GM18873 (cell line): ENCODE data around the gene POLR2L.
A peak's percentile ranks its signal among the peaks of the same experiment; 100 is the strongest.

ENCODE experiments used
- ATAC-seq: cut with Tn5 transposase; IDR thresholded peaks from one replicate; pipeline ENCODE4 v1.9.1; 2021; ENCODE audit warnings: mild to moderate bottlenecking, moderate library complexity, moderate number of reproducible peaks; ENCODE audit not compliant: unreplicated experiment, low FRiP score

Gene POLR2L

DNA sequence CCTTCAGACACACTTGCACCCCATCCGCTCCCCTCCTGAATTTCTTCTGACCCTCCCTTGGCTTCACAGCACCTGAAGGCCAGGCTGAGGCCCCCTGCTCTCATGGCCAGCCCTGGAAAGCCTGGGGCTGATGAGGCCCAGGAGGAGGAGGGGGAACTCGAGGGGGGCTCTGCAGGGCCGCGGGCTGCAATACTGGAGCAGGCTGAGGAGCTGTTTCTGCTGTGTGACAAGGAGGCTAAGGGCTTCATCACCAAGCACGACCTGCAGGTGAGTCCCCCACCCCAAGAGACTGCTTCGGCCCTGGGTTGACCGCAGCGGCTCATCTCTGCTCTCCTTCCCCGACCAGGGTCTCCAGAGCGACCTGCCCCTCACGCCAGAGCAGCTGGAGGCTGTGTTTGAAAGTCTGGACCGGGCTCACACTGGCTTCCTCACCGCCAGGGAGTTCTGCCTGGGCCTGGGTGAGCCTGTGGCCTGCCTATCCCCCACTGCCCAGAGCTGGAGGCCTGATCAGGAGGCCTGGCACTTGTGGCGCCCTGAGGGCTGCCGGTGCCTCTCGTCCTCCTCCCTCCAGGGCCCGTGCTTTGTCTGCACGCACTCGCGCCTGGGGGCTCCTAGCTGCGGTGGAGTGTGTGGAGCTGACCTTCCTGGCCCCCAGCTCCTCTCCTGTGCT lies 13.7 kb downstream of the POLR2L start:
- ATAC-seq, result no peak

DNA sequence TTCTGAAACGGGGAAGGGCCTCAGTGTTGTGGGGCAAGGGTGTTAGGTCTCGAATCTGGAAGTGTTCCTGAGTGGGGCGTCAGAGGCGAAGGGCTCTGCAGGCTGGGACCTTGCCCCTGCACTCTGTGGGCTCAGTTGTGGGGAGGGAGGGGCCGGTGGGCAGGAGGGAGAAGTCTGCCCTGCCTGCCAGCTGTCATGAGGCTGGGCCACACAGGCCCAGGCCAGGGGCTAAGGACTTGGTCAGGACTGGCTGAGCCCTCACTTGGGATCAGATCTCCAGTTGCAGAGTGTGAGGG lies 14.5 kb downstream of the POLR2L start, which contains the start of gene CRACR2B:
CRACR2B (plus strand) TSS at position 23 of the 296 bp plus-strand sequence. CDS start 689 bp downstream, outside the sequence.
- no peak for ATAC-seq

DNA sequence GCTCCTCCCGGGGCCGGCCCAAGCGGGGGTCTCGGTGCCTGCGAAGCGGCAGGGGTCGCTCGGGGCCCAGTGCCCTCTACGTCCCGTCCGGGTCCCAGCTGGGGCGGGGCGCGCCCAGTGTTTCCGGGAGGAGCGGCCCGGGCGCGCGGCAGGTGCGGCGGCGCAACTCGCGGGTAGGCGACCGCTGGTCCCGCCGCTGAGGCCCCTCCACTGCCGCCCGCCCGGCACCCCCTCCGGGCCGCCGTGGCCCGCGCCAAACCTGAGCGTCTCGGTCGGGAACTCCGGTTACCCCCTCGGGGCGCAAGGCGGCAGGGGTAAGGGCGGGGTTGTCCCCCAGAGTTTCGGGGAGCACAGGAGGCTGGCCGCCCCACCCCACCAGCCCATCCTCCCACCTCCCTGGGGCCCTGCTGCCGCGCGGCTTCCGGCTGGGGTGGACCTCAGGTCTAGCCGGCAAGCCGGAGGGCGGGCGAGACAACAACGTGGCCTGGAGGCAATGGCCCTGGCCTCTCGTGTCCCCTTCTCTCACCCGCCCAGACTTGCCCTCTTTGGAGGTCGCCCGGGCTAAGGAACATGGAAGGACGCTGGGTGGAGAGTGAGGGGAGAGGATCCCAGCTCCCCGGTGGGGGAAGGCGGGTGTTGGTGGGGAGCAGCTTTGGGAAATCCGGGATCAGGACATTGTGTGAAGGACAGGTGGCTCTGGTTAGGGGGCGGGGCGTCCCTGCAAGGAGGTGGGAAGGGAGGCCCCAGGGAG lies 15.0 kb downstream of the POLR2L start:
- ATAC-seq, result no peak

DNA sequence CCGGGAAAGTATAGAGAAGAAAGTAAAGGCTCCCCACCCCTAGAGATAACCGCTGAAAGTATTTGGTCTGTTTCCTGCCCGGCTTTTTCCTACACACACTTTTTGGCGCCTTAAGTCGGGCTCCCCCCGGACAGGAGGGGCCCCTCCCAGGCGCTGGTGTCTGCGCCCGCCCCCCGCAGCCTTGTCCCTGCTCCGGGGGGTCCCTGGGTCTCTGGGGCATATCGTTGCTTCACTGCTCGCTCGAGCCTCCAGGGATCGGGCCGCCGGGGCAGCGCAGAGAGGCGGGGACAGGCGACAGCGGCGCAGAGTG lies 15.5 kb downstream of the POLR2L start:
- ATAC-seq, result no peak

DNA sequence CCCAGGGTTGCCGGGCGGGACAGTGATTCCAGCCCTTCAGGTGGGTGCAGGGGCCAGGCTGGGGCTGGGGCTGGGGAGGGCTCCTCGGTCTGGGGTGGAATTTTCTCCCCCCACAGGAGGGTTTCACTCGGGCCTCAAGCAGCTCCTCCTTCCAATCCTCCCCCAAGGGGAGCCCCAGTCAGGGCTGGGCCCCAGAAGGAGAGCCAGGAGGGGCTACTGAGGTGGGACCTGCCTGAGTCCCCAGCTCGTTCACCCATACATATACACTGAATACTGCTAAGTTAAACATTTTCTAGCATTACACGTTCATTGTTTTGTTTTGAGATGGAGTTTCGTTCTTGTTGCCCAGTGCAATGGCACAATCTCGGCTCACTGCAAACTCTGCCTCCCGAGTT lies 16.1 kb downstream of the POLR2L start:
- ATAC-seq, result no peak

DNA sequence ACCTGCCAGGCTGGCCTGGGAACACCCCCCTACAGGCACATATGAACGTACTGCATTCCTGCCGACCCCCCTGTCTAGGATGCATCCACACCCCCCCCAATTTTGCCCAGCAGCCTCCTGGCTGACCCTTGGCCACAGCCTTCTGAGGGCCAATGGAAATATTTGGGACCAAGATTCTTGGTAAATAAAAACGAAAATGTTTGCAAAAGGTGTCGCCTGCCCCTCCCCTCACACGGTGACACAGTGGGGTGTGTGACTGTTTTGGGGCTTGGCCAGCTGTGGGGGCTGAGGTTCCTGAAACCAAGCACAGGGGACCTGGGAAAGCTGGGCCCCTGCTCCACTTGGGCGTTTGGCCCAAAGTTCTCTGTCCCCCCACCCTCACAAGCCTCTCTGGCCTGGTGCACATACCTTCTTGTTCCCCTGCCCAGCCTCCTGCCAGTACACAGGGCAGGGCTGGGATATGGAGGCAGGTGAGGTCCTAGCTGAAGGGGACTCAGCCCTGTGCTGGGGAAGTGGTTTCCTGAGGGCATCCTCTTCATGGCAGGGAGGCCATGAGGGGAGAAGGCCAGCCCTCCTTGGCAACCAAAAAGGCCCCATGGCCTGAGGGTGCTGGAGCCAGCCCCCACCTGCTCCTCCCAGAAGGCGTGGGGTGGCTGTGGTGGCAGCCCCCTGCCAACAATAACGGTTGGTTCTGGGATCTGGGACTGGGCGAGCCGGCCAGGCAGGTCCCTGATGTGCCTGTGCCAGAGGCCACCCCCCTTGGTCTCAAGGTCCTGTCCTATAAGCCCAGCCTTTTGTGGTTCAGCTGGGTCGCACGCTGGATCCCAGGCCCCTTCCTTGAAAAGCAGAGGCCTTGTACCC lies 16.7 kb downstream of the POLR2L start:
- ATAC-seq, result no peak

DNA sequence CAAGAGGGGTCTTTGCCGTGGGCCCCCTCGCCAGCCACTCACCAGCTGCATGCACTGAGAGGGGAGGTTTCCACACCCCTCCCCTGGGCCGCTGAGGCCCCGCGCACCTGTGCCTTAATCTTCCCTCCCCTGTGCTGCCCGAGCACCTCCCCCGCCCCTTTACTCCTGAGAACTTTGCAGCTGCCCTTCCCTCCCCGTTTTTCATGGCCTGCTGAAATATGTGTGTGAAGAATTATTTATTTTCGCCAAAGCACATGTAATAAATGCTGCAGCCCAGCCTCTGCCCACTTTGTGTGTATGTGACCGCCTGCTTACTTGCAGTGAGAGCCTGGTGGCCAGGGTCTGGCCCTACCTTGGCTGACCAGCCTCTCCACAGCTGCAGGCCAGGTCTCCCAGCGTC lies 17.4 kb downstream of the POLR2L start:
- ATAC-seq, result no peak

DNA sequence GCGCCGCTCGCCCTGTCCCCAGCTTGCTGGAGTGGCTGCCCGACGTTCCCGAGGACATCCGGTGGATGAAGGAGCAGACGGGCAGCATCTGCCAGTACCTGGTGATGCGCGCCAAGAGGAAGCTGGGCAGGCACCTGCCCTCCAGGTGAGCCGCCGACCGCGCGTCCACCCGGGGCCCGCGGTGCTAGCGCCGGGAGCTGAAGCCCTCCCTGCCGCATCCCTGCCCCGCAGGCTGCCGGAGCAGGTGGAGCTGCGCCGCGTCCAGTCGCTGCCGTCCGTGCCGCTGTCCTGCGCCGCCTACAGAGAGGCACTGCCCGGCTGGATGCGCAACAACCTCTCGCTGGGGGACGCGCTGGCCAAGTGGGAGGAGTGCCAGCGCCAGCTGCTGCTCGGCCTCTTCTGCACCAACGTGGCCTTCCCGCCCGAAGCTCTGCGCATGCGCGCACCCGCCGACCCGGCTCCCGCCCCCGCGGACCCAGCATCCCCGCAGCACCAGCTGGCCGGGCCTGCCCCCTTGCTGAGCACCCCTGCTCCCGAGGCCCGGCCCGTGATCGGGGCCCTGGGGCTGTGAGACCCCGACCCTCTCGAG lies 17.9 kb downstream of the POLR2L start:
- no peak for ATAC-seq

DNA sequence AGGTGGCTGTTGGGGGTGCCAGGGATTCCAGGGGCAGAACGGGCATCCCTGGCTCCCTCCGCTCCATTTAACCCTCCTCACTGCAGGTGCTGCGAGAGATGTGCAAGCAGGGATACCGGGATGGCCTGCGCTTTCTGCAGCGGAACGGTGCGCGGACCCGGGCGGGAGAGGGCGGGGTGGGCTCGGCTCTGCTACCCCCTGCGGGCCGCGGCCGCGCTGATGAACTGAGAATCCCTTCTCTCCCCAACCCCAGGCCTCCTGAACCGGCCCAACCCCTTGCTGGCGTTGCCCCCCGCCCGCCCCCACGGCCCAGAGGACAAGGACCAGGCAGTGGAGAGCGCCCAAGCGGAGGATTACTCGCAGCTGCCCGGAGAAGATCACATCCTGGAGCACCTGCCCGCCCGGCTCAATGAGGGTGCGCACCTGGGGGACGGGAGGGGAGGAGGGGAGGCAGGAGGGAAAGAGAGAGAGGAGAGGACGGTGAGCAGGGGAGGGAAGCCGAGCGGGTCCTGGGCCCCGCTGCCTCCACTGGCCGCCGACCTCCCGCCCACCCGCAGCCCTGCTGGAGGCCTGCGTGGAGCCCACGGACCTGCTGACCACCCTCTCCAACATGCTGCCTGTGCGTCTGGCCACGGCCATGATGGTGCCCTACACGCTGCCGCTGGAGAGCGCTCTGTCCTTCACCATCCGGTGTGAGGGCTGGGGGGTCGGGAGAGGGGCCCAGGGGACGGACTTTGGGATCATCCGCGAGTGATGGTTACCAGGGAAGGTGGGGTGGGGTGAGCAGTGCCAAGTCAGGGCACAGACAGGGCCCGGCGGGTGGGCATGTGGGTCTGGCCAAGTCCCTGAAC lies 18.7 kb downstream of the POLR2L start:
- no peak for ATAC-seq

DNA sequence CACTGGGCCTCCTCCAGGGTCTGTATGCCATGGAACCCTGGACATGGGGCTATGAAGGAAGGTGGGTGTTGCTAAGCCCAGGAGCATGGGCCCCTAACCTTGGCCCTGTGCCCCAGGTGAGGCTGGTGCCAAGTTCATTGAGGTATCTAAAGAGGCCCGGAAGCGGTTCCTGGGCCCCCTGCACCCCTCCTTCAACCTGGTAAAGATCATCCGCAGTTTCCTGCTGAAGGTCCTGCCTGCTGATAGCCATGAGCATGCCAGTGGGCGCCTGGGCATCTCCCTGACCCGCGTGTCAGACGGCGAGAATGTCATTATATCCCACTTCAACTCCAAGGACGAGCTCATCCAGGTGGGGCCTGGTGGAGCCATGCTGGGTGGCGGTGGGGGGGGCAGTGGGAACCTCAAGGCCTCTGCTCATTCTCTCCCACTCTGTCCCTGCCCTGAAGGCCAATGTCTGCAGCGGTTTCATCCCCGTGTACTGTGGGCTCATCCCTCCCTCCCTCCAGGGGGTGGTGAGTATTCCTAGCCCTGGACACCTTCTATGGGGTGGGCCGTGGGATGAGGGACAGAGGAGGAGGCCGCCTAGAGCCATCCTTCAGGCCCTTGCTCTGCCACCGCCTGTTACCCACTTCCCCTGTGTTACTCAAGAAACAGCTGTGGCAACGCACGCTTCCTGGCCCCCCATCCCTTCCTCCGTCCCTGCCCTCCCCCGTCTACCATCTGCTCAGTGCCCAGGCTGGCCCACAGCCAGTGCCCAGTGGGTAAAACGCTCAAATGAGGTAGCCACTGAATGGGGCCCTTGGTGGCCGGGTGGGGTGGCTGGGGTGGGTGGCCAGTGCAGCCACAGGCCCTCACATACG lies 20.6 kb downstream of the POLR2L start:
- ATAC-seq, result no peak

DNA sequence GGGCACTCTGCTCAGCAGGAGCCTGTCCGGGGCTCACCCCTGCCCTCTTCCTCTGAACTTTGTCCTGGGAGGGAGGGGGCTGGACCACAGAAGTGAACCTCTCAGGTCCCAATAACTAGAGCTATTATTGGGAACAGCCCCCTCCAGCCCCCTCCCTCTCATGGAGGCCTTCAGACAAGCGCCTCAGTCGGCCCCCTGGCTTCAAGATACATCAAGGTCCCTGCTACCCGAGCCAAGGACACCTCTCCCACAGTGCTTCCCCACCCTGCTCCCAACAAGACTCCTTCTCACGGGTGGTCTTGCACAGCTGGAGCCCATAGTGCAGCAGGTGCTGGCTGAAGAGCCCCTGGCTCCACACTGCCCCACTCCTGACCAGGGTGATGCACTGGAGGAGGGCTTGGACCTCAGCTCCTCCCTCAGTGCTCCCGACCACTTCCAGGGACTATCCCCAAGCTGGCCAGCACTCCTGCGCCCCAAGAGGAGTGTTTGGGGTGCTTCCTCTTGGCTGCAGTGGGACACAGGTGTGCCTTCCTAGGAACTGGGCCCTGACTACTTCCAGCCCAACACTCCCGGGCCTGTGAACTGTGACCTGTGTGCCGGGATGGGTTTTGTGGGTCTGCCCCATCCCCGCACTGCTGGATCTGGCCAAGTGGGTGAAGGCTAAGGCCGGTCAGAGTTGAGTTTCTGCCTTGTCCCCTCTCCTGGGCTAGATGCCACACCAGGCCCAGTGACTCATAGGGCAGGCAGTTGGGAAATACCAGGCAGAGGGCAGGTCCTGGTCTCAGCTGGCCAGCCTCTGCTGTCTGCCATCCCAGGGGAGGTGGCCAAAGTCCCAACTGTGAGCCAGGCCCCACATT lies 21.4 kb downstream of the POLR2L start:
- ATAC-seq, result no peak

DNA sequence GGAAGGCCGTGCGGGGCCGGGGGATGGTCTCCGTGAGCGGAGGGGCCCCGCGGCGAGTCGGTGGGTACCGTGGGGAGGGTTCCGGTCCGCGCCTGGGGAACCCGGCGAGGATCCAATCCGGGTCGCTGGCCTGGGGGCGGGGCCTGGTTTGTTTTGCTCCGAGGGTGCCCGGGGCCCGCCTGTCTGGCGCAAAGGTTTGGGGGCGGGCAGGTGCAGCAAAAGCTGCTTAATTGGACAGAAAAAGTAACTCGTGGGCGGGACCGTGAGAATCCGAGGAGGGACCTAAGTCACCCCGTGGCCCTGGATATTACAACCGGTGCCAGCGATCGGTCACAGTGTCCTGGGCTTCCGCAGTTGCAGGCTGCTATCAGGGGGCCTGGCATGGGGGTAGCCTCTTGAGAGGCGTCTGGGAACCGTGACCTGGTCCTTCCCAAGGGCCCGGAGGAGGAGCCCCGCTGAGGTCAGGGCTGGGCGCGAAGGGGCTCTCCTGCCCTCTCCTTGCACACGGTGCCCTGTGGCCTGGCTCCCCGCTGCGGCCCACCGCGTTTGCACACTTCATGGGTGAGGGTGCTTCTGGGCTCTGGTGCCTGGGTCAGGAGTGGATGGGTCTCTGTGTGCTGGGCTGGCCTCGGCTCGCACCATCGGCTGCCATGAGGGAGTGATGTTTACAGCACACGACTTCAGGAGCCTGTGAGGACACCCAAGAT lies 22.2 kb downstream of the POLR2L start:
- ATAC-seq, result peak; percentile 37

DNA sequence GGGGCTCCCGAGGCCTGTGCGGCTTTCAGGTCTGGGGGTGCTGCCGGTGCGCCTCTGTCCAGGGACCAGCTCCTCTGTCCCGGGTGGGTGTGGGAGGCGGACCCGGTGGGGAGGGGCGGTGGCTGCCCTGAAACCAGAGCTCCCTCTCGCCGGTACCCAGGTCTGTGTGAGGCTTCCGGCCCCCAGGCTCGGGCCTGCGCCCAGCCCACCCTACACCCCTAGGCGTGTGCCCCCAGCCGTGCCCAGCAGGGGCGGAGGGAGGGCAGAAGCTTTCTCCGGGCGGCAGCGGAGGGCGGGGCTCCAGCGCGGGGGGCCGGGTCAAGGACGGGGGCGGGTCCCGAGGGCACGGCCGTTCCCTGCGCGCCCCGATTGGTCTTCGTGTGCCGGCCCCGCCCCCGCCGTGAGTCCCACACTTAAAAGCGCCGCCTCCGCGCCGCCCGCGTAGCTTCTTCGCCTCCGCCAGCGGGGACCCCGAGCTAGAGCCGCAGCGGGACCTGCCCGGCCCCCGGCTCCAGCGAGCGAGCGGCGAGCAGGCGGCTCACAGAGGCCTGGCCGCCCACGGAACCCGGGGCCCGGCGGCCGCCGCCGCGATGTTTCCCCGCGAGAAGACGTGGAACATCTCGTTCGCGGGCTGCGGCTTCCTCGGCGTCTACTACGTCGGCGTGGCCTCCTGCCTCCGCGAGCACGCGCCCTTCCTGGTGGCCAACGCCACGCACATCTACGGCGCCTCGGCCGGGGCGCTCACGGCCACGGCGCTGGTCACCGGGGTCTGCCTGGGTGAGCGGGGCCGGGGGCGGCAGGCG lies 23.0 kb downstream of the POLR2L start:
- peak; percentile 34 for ATAC-seq

DNA sequence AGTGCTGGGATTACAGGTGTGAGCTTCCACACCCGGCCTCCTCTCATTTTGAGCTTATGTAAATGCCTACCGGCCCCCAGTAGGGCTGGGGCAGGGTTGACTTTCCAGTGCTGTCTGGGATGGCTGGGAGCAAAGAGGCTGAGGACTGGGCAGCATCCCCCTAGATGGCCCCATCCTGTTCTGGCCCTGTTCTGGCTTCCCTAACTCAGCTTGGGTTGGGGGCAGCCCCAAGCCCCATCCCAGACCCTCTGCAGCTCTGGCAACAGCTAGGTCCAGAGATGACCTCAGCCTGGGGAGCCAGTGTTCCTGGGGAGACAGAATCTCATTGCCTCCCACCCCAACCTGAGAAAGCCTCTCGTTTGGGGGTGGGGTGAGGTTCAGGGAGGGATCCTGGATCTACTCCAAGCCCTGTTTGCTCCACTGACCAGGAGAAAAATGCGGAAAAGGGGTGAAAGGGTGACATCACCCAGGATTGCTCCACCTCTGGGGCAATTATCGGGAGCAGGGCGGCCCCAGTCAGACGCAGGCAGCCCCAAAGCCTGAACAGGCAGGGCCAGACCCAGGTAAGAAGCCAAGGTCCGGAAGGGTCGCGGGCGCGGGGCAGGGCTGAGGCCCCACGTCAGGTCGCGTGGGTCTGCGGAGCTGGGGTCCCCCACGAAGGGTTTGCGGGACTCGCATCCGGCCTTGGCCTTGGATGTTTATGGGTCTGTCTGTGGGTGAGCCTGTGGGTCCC lies 23.8 kb downstream of the POLR2L start, which contains the start of gene PNPLA2:
PNPLA2 (plus strand) TSS at position 519 of the 733 bp plus-strand sequence. CDS start 805 bp downstream, outside the sequence.
- no peak for ATAC-seq

DNA sequence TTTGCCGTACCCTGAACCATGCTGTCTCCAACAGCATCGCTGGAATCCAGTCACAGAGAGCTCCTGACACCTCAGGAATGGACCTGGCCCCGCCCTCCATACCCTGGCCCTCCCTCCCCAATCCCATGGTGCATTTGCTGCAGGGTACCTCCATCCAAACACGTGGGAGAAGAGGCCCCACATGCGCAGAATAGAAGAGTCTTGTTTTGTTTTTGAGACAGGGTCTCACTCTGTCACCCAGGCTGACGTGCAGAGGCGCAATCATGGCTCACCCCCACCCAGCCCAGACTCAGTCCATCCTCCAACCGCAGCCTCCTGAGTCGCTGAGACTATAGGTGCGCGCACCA lies 25.9 kb downstream of the POLR2L start:
- no peak for ATAC-seq

DNA sequence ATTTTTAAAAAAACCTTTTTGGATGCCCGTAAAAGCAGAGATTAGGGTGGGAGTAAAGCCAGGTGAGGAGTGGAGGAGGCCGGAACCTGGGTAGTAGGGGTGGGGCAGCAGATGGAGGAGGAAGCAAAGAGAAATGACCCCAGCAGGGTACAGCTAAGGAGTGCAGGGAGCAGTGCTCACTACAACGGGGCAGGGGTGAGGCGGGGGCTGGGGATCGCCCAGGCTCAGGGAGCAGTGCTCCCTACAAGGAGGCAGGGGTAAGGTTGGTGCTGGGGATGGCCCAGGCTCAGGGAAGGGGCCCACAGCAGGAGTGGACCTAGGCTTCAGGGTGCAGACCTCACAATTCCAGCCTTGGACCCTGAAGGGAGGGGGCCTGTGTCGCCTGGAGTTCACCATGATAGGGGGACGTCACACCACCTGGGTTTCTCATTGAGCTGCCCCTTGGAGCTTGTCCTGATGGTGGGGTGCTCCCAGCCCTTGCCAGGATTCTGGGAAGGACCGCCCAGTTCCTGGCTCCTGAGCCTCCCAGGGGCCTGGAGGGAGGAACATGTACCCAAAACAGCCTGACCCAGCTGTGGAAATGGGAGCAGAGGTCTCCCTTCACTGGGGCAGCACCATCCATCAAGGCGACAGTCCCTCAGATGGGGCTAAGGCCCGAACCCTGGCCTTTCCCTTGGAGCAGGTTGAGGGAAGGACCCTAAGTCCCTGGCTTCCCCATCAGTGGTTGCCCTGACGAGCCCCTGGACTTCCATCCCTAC lies 26.5 kb downstream of the POLR2L start:
- ATAC-seq, result no peak
